ENCODE results near the gene RAB12. TPM values are rescaled to one million over a fixed set of nuclear protein-coding genes. Genes with fewer than 3 reads are reported as not detected.

The RAB12 gene
- total RNA-seq, 1 donor from 2014 or later = 49.4 TPM

DNA sequence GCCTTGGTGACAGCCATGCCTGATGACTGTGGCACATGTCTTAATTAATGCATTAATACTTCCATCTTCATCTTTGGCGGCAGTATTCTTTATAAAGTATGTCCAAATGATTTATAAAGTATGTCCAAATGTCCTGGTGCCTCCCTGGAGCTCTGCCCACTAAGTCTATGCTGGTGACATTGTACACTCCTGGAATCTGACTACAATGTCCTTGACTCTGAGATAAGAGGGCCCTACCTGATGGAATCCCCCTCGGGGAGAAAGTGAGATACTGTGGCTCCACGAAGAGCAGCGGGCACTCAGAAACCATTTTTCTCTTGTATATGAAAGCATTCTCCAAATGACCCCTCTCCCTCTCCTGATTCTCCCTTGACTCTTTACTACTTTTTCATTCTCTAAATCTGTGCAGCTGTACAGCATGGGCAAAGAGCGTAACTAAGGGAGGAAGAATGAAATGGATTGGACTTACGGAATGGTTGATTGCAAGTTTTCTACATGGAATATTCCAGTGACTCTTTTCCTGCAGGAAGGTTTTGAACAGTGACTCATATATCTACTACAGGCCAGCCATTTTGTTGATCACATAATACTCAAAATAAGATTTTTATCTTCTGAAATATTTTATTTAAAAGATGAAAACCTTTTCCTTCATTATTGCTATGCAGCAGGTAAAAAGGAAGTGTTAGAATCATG lies 17.3 kb downstream of the RAB12 start:
- Mint-ChIP-seq H3K4me3 (ENCODE audit: unreplicated experiment) (no peak overlapping the region), H3K9me3 (ENCODE audit: unreplicated experiment) (no peaks in the 10 kb centered on the region), H3K4me1 (ENCODE audit: low read depth, unreplicated experiment) (peaks cover 32% of the 10 kb centered on the region), H3K27me3 (ENCODE audit: low read depth, unreplicated experiment) (no peaks in the 10 kb centered on the region), H3K27ac (ENCODE audit: unreplicated experiment) (no peak overlapping the region), H3K36me3 (ENCODE audit: low read depth, unreplicated experiment) (peaks cover 10% of the 10 kb centered on the region)
- Histone ChIP-seq H2AFZ (ENCODE audit: low read depth, low read length) (no peak overlapping the region), H3K9me3 (ENCODE audit: insufficient read depth, low read depth, low read length) (no peaks in the 10 kb centered on the region), H3K4me3 (ENCODE audit: insufficient read depth, low read depth, low read length) (no peak overlapping the region), H4K20me1 (ENCODE audit: insufficient read depth, low read length) (peaks cover 61% of the 10 kb centered on the region), H3K36me3 (ENCODE audit: insufficient read depth, low read length) (peaks cover 9% of the 10 kb centered on the region), H3K9ac (ENCODE audit: low read length) (no peak overlapping the region), H3K79me2 (ENCODE audit: insufficient read depth, low read length) (peaks cover 79% of the 10 kb centered on the region), H3K27ac (ENCODE audit: low read depth, low read length) (no peak overlapping the region), H3K4me2 (ENCODE audit: low read length) (no peak overlapping the region), H3K27me3 (ENCODE audit: insufficient read depth, low read length) (no peaks in the 10 kb centered on the region), H3K4me1 (ENCODE audit: insufficient read depth, low read length) (no peaks in the 10 kb centered on the region)
- DNase-seq (ENCODE audit: low read depth) (no peak), FAIRE-seq (no peak)
- TF ChIP-seq, protein P1, sequence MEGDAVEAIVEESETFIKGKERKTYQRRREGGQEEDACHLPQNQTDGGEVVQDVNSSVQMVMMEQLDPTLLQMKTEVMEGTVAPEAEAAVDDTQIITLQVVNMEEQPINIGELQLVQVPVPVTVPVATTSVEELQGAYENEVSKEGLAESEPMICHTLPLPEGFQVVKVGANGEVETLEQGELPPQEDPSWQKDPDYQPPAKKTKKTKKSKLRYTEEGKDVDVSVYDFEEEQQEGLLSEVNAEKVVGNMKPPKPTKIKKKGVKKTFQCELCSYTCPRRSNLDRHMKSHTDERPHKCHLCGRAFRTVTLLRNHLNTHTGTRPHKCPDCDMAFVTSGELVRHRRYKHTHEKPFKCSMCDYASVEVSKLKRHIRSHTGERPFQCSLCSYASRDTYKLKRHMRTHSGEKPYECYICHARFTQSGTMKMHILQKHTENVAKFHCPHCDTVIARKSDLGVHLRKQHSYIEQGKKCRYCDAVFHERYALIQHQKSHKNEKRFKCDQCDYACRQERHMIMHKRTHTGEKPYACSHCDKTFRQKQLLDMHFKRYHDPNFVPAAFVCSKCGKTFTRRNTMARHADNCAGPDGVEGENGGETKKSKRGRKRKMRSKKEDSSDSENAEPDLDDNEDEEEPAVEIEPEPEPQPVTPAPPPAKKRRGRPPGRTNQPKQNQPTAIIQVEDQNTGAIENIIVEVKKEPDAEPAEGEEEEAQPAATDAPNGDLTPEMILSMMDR (IDR thresholded peaks at IDR 0.05; ENCODE audit: insufficient read depth, low read depth, low read length) = no peak
- no peak for TF ChIP-seq EZH2 (IDR thresholded peaks at IDR 0.05; ENCODE audit: insufficient read depth, low read length)

DNA sequence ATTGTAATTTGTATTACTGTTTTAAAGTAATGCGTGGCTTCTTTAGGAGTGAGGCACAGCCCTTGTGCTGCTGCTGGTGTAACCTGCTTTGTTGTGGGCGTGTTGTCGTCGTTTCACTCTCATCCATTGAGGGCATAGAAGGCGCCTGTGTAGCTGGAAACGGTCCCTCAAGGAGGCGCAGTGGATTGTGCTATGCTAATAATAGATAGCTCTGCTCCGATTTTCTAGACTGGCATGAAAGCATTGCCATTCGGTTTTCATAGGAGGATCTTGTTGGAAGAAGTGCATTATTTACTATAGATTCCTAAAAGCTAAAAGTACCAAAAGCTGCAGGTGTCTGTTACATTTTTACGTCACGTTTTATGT lies 17.9 kb downstream of the RAB12 start:
- H3K27me3 ChIP-seq (ENCODE audit: insufficient read depth, low read length) = no peaks in the 10 kb centered on the region
- DNase-seq (ENCODE audit: low read depth) (no peak), FAIRE-seq (no peak)
- Mint-ChIP-seq H3K36me3 (ENCODE audit: low read depth, unreplicated experiment) (peaks cover 10% of the 10 kb centered on the region), H3K9me3 (ENCODE audit: unreplicated experiment) (no peaks in the 10 kb centered on the region), H3K27ac (ENCODE audit: unreplicated experiment) (no peak overlapping the region), H3K4me3 (ENCODE audit: unreplicated experiment) (no peak overlapping the region), H3K4me1 (ENCODE audit: low read depth, unreplicated experiment) (peaks cover 32% of the 10 kb centered on the region), H3K27me3 (ENCODE audit: low read depth, unreplicated experiment) (no peaks in the 10 kb centered on the region)
- H3K9me3 ChIP-seq (ENCODE audit: insufficient read depth, low read depth, low read length) = no peaks in the 10 kb centered on the region
- no peak overlapping the region for H3K27ac ChIP-seq (ENCODE audit: low read depth, low read length)
- H3K4me1 ChIP-seq (ENCODE audit: insufficient read depth, low read length) = no peaks in the 10 kb centered on the region
- H3K4me2 ChIP-seq (ENCODE audit: low read length) = no peak overlapping the region
- H3K9ac ChIP-seq (ENCODE audit: low read length) = no peak overlapping the region
- no peak for TF ChIP-seq EZH2 (IDR thresholded peaks at IDR 0.05; ENCODE audit: insufficient read depth, low read length)
- TF ChIP-seq, protein P1 (IDR thresholded peaks at IDR 0.05; ENCODE audit: insufficient read depth, low read depth, low read length) = no peak
- peaks cover 57% of the 10 kb centered on the region for H4K20me1 ChIP-seq (ENCODE audit: insufficient read depth, low read length)
- no peak overlapping the region for H3K4me3 ChIP-seq (ENCODE audit: insufficient read depth, low read depth, low read length)
- peaks cover 9% of the 10 kb centered on the region for H3K36me3 ChIP-seq (ENCODE audit: insufficient read depth, low read length)
- no peak overlapping the region for H2AFZ ChIP-seq (ENCODE audit: low read depth, low read length)
- peaks cover 79% of the 10 kb centered on the region for H3K79me2 ChIP-seq (ENCODE audit: insufficient read depth, low read length)

DNA sequence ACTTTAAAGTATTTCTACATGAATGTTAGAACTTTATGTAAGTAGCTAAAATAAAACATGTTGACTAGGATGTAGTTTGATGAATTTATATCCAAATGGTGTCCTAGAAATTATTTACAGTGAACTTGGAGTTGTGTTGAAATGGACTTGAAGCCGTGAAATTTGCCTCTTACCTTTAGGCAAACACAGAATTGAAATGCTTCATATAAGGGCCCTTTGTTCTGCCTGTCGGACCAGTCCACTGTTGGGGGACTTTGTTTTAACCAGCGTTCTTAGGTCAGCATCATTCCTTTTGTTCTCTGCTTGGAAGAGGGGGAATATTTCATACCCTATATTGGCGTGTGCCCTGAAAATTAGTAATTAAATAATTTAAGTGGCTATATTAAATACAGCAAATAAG lies 18.3 kb downstream of the RAB12 start:
- no peak overlapping the region for H2AFZ ChIP-seq (ENCODE audit: low read depth, low read length)
- H3K36me3 Mint-ChIP-seq (ENCODE audit: low read depth, unreplicated experiment) = peaks cover 7% of the 10 kb centered on the region
- no peak for TF ChIP-seq EZH2 (IDR thresholded peaks at IDR 0.05; ENCODE audit: insufficient read depth, low read length)
- TF ChIP-seq, protein P1 (IDR thresholded peaks at IDR 0.05; ENCODE audit: insufficient read depth, low read depth, low read length) = no peak
- no peak overlapping the region for H3K27ac Mint-ChIP-seq (ENCODE audit: unreplicated experiment)
- no peak overlapping the region for H3K4me2 ChIP-seq (ENCODE audit: low read length)
- peaks cover 9% of the 10 kb centered on the region for H3K36me3 ChIP-seq (ENCODE audit: insufficient read depth, low read length)
- H3K27me3 Mint-ChIP-seq (ENCODE audit: low read depth, unreplicated experiment) = no peaks in the 10 kb centered on the region
- H3K4me3 ChIP-seq (ENCODE audit: insufficient read depth, low read depth, low read length) = no peak overlapping the region
- DNase-seq (ENCODE audit: low read depth) (no peak), FAIRE-seq (no peak)
- no peak overlapping the region for H3K9ac ChIP-seq (ENCODE audit: low read length)
- H3K4me1 Mint-ChIP-seq (ENCODE audit: low read depth, unreplicated experiment) = peaks cover 35% of the 10 kb centered on the region
- H3K27me3 ChIP-seq (ENCODE audit: insufficient read depth, low read length) = no peaks in the 10 kb centered on the region
- H3K4me1 ChIP-seq (ENCODE audit: insufficient read depth, low read length) = no peaks in the 10 kb centered on the region
- H3K27ac ChIP-seq (ENCODE audit: low read depth, low read length) = no peak overlapping the region
- H3K79me2 ChIP-seq (ENCODE audit: insufficient read depth, low read length) = peaks cover 79% of the 10 kb centered on the region
- no peaks in the 10 kb centered on the region for H3K9me3 ChIP-seq (ENCODE audit: insufficient read depth, low read depth, low read length)
- H3K9me3 Mint-ChIP-seq (ENCODE audit: unreplicated experiment) = no peaks in the 10 kb centered on the region
- no peak overlapping the region for H3K4me3 Mint-ChIP-seq (ENCODE audit: unreplicated experiment)
- peaks cover 62% of the 10 kb centered on the region for H4K20me1 ChIP-seq (ENCODE audit: insufficient read depth, low read length)

Measured in astrocyte (in vitro differentiated cells and primary cell).